Aorta (tissue), 4 donors: ENCODE data around the gene MAGEB6. TPM values are rescaled to one million over a fixed set of nuclear protein-coding genes. Genes with fewer than 3 reads are reported as not detected.

Source experiments
- polyA plus RNA-seq, 2 donors: library from polyadenylated mRNA; stranded (reverse); fragments of 200-250 nt; gene quantifications; one replicate each; pipeline ENCODE4 v1.2.3, GENCODE V29; 2013
- total RNA-seq, 2 donors: library from RNA; stranded (reverse); fragmentation: NEBNext Ultra II Directional; extraction: Animal tissue kit (Norgen Biotek cat#: 25700); gene quantifications; one replicate each; pipeline ENCODE4 v1.2.1, GENCODE V29; 2021
- donor health status: healthy with polysubstance abuse.
- donor health status: Bipolar disorder and iron deficiency.
- donor health status: DM: no; HTN: no; CAD: no.
- donor health status: DM: yes; HTN: yes; CAD: no.

MAGEB6 gene
- total and polyA plus RNA-seq, 4 donors = not detected

Other genes with a start within 250 kb of the MAGEB6 start
- gene MAGEB18, start 54.1 kb upstream of the MAGEB6 start, total RNA-seq = not detected
- not detected for gene MAGEB18, start 54.1 kb upstream of the MAGEB6 start, polyA plus RNA-seq
- gene MAGEB6B, start 31.8 kb upstream of the MAGEB6 start, total RNA-seq = not detected
- not detected for gene MAGEB6B, start 31.8 kb upstream of the MAGEB6 start, polyA plus RNA-seq
- not detected for gene MAGEB5, start 23.7 kb downstream of the MAGEB6 start, total RNA-seq
- gene MAGEB5, start 23.7 kb downstream of the MAGEB6 start, polyA plus RNA-seq = not detected